ENCODE measurements around the gene KRT4.
"Not testable (repeated sequence)": the region's sequence is repeated elsewhere in the genome, so short reads cannot be mapped to it uniquely, and the experiment has no call there.

The KRT4 gene

GRCh38 chr12:52797529-52797894 is 16.4 kb downstream of the KRT4 start:
- in situ Hi-C loops (cut with HindIII; ENCODE audit: low sequenced_read_pairs): no loop called here
- no peak for DNase-seq (ENCODE audit: low read depth, low spot score)
- H3K4me3 ChIP-seq (ENCODE audit: low read depth, low read length): no peak overlapping the region
- no peak for TF ChIP-seq CTCF (IDR thresholded peaks at IDR 0.05; ENCODE audit: low read depth, low read length)

GRCh38 chr12:52796839-52797528 is 16.9 kb downstream of the KRT4 start:
- in situ Hi-C loops (cut with HindIII; ENCODE audit: low sequenced_read_pairs): no loop called here
- no peak for TF ChIP-seq CTCF (IDR thresholded peaks at IDR 0.05; ENCODE audit: low read depth, low read length)
- no peak overlapping the region for H3K4me3 ChIP-seq (ENCODE audit: low read depth, low read length)
- DNase-seq (ENCODE audit: low read depth, low spot score): no peak

- no peak overlapping the region for H3K4me3 ChIP-seq (ENCODE audit: low read depth, low read length)
- DNase-seq (ENCODE audit: low read depth, low spot score): no peak
- in situ Hi-C loops (cut with HindIII; ENCODE audit: low sequenced_read_pairs): no loop called here
- TF ChIP-seq CTCF (IDR thresholded peaks at IDR 0.05; ENCODE audit: low read depth, low read length): no peak
These were observed 17.5 kb downstream of the KRT4 start for GRCh38 chr12:52796429-52796794.

GRCh38 chr12:52795694-52796428 is 18.1 kb downstream of the KRT4 start, which contains the start of gene KRT3:
TSS of gene KRT3 (minus strand) at chr12:52796117. CDS start at chr12:52796042, 75 bp downstream.
- in situ Hi-C loops (cut with HindIII; ENCODE audit: low sequenced_read_pairs): no loop called here
- TF ChIP-seq CTCF (IDR thresholded peaks at IDR 0.05; ENCODE audit: low read depth, low read length): no peak
- no peak for DNase-seq (ENCODE audit: low read depth, low spot score)
- H3K4me3 ChIP-seq (ENCODE audit: low read depth, low read length): no peak within 1 kb of the TSS

- DNase-seq (ENCODE audit: low read depth, low spot score); H3K4me3 ChIP-seq (ENCODE audit: low read depth, low read length); in situ Hi-C loops (cut with HindIII; ENCODE audit: low sequenced_read_pairs): not testable (repeated sequence)
These were observed 18.6 kb downstream of the KRT4 start for GRCh38 chr12:52795332-52795674.

GRCh38 chr12:52794479-52795331 is 19.2 kb downstream of the KRT4 start:
- DNase-seq (ENCODE audit: low read depth, low spot score): peak; percentile 1
- in situ Hi-C loops (cut with HindIII; ENCODE audit: low sequenced_read_pairs): no loop called here
- TF ChIP-seq CTCF (IDR thresholded peaks at IDR 0.05; ENCODE audit: low read depth, low read length): no peak
- no peak overlapping the region for H3K4me3 ChIP-seq (ENCODE audit: low read depth, low read length)
